IgD-negative memory B cell (primary cell): ENCODE results near the gene MAGI1. TPM values are rescaled to one million over a fixed set of nuclear protein-coding genes. Genes with fewer than 3 reads are reported as not detected.

Source experiments
- H3K27ac Mint-ChIP-seq, 3 donors: one replicate each; pipeline ENCODE4 v1.8.0; 2020 to 2022; ENCODE audit warnings: mild to moderate bottlenecking in 3 of 3, mixed read lengths in 3 of 3, moderate library complexity in 1 of 3
- H3K27me3 Mint-ChIP-seq: one replicate; pipeline ENCODE4 v1.8.0; 2021; ENCODE audit warnings: mixed read lengths
- H3K36me3 Mint-ChIP-seq: one replicate; pipeline ENCODE4 v1.8.0; 2020; ENCODE audit warnings: mild to moderate bottlenecking, mixed read lengths
- H3K4me1 Mint-ChIP-seq, 3 donors: one replicate each; pipeline ENCODE4 v1.8.0; 2020 to 2022; ENCODE audit warnings: mixed read lengths in 3 of 3, mild to moderate bottlenecking in 1 of 3
- H3K4me3 Mint-ChIP-seq, 4 donors: one replicate each; pipeline ENCODE4 v1.8.0; 2020 to 2022; ENCODE audit warnings: mild to moderate bottlenecking in 4 of 4, mixed read lengths in 4 of 4, moderate library complexity in 3 of 4
- H3K9me3 Mint-ChIP-seq, 3 donors: one replicate each; pipeline ENCODE4 v1.8.0; 2020 to 2021; ENCODE audit warnings: mixed read lengths in 3 of 3, mild to moderate bottlenecking in 1 of 3
- polyA plus RNA-seq: library from polyadenylated mRNA; unstranded; fragments of 300-500 nt; fragmentation: Illumina TruSeq; gene quantifications from one replicate; pipeline ENCODE4 v1.2.3, GENCODE V29; 2021

The MAGI1 gene
- polyA plus RNA-seq, 1 donor from 2014 or later, result 1.3 TPM

GRCh38 chr3:65787827-65788226, 250.9 kb downstream of the MAGI1 start:
- Mint-ChIP-seq H3K4me3 (no peak overlapping the region), H3K36me3 (no peaks in the 10 kb centered on the region), H3K4me1 (no peaks in the 10 kb centered on the region), H3K9me3 (peaks cover 0 to 6% (median 0%) of the 10 kb centered on the region in 3 donors), H3K27me3 (no peaks in the 10 kb centered on the region), H3K27ac (no peak overlapping the region)

- H3K27ac Mint-ChIP-seq, result no peak overlapping the region
- no peaks in the 10 kb centered on the region for H3K36me3 Mint-ChIP-seq
- no peaks in the 10 kb centered on the region for H3K4me1 Mint-ChIP-seq
- no peak overlapping the region for H3K4me3 Mint-ChIP-seq
- peaks cover 0 to 6% (median 0%) of the 10 kb centered on the region in 3 donors for H3K9me3 Mint-ChIP-seq
- H3K27me3 Mint-ChIP-seq, result no peaks in the 10 kb centered on the region
Observed at GRCh38 chr3:65787340-65787739, 251.4 kb downstream of the MAGI1 start.

GRCh38 chr3:65786890-65787289, 251.8 kb downstream of the MAGI1 start:
- no peaks in the 10 kb centered on the region for H3K36me3 Mint-ChIP-seq
- H3K9me3 Mint-ChIP-seq, result peaks cover 0 to 6% (median 0%) of the 10 kb centered on the region in 3 donors
- no peak overlapping the region for H3K27ac Mint-ChIP-seq
- no peaks in the 10 kb centered on the region for H3K4me1 Mint-ChIP-seq
- no peak overlapping the region for H3K4me3 Mint-ChIP-seq
- H3K27me3 Mint-ChIP-seq, result no peaks in the 10 kb centered on the region

DNA sequence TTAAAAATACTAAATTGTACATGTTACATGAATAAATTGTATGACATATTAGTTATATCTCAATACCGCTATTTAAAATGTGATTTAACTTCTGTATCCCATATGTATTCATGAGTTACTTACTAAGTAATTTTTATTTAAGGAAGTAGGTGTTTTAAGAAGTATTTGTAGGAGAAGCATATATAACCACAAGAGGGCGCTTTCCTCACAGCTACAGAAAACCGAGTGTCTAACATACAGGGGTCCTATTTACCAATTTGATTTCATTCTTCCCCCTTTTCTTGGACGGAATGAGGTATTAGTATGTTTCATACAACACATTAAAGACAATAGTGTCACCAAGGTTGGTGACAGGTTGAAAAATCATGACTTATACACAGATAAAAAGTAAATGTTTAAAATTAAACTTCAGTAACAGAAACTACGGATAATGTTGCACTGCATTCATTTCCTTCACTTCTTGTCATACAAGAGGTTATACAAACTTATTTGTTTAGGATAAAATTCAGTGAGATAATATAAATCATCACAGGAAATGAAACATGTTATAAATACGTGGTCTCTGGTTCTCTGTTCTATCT, 253.6 kb downstream of the MAGI1 start:
- peaks cover 0 to 6% (median 0%) of the 10 kb centered on the region in 3 donors for H3K9me3 Mint-ChIP-seq
- H3K4me3 Mint-ChIP-seq, result no peak overlapping the region
- H3K4me1 Mint-ChIP-seq, result no peaks in the 10 kb centered on the region

DNA sequence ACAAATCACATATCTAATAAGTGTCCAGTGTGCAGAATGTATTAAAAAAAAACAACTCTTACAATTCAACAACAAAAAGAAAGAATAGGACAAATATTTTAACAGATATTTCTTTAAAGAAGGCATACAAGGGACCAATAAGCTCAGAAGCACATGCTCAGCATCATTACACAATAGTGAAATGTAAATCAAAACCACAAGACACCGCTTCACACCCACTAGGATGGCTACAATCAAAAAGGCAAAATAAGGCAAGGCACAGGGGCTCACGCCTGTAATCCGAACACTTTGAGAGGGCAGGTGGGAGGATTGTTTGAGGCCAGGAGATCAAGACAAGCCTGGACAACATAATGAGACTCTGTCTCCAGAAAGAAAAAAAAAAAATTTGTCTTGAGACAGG, 255.6 kb downstream of the MAGI1 start:
- Mint-ChIP-seq H3K9me3 (peaks cover 0 to 6% (median 0%) of the 10 kb centered on the region in 3 donors), H3K27ac (no peak overlapping the region), H3K4me1 (no peaks in the 10 kb centered on the region), H3K27me3 (no peaks in the 10 kb centered on the region), H3K4me3 (no peak overlapping the region), H3K36me3 (no peaks in the 10 kb centered on the region)

More for the DNA sequence above, 253.6 kb downstream of the MAGI1 start:
- Mint-ChIP-seq H3K27me3 (no peaks in the 10 kb centered on the region), H3K36me3 (no peaks in the 10 kb centered on the region), H3K27ac (no peak overlapping the region)

GRCh38 chr3:65781594-65781993, 257.1 kb downstream of the MAGI1 start:
- Mint-ChIP-seq H3K27ac (no peak overlapping the region), H3K36me3 (no peaks in the 10 kb centered on the region), H3K9me3 (peaks cover 0 to 6% (median 0%) of the 10 kb centered on the region in 3 donors), H3K4me1 (no peaks in the 10 kb centered on the region), H3K27me3 (no peaks in the 10 kb centered on the region), H3K4me3 (no peak overlapping the region)

GRCh38 chr3:65779390-65779789, 259.3 kb downstream of the MAGI1 start:
- H3K27ac Mint-ChIP-seq, result no peak overlapping the region
- no peaks in the 10 kb centered on the region for H3K36me3 Mint-ChIP-seq

DNA sequence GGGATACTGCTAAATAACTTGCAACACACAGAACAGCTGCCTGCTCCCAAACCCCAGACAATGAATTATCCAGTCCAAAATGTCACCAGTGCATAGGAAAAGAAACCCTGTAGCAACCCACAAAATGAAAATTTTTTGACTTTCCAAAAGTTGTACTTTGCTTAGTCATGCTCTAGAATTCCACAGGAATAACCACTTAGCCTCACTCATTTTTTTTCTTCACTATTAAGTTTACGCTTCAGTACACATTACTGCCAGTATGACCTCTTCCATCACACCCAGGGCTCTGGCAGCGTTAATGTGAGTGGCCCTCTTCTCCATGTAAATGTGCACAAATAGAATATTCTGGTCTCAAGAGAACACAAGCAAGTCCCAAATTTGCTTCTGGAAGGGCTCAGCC, 259.8 kb downstream of the MAGI1 start:
- Mint-ChIP-seq H3K4me3 (no peak overlapping the region), H3K36me3 (no peaks in the 10 kb centered on the region), H3K27me3 (no peaks in the 10 kb centered on the region), H3K27ac (no peak overlapping the region), H3K9me3 (peaks cover 0 to 4% (median 0%) of the 10 kb centered on the region in 3 donors), H3K4me1 (no peaks in the 10 kb centered on the region)

More at GRCh38 chr3:65779390-65779789, 259.3 kb downstream of the MAGI1 start:
- Mint-ChIP-seq H3K4me1 (no peaks in the 10 kb centered on the region), H3K9me3 (peaks cover 0 to 4% (median 0%) of the 10 kb centered on the region in 3 donors), H3K4me3 (no peak overlapping the region), H3K27me3 (no peaks in the 10 kb centered on the region)

GRCh38 chr3:65777050-65777449, 261.7 kb downstream of the MAGI1 start:
- Mint-ChIP-seq H3K36me3 (no peaks in the 10 kb centered on the region), H3K27ac (no peak overlapping the region), H3K4me3 (no peak overlapping the region), H3K4me1 (no peaks in the 10 kb centered on the region), H3K9me3 (no peaks in the 10 kb centered on the region), H3K27me3 (no peaks in the 10 kb centered on the region)

DNA sequence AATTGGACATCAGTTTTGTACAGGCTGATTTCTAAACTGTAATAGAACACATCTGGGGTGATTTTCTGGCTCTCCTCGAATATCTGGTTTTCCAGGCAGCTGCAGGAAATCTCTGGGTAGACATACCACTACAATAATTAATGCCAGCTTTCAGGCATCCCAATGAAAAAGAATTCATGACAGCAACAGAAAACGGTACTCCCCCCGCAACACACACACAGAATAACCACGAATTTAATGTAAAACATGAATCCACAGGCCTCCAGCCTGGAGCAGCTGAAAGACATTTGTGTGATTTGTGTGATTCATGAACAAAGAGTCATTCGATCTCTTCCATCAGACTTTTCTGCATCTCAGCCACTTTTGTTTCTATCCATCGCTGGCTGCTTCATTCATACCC, 262.2 kb downstream of the MAGI1 start:
- Mint-ChIP-seq H3K4me3 (no peak overlapping the region), H3K4me1 (no peaks in the 10 kb centered on the region), H3K9me3 (no peaks in the 10 kb centered on the region)

GRCh38 chr3:65776081-65776480, 262.6 kb downstream of the MAGI1 start:
- Mint-ChIP-seq H3K4me3 (no peak overlapping the region), H3K4me1 (no peaks in the 10 kb centered on the region), H3K27ac (no peak overlapping the region), H3K27me3 (no peaks in the 10 kb centered on the region), H3K9me3 (no peaks in the 10 kb centered on the region), H3K36me3 (no peaks in the 10 kb centered on the region)

More for the DNA sequence above, 262.2 kb downstream of the MAGI1 start:
- H3K27ac Mint-ChIP-seq, result no peak overlapping the region
- no peaks in the 10 kb centered on the region for H3K27me3 Mint-ChIP-seq
- no peaks in the 10 kb centered on the region for H3K36me3 Mint-ChIP-seq

DNA sequence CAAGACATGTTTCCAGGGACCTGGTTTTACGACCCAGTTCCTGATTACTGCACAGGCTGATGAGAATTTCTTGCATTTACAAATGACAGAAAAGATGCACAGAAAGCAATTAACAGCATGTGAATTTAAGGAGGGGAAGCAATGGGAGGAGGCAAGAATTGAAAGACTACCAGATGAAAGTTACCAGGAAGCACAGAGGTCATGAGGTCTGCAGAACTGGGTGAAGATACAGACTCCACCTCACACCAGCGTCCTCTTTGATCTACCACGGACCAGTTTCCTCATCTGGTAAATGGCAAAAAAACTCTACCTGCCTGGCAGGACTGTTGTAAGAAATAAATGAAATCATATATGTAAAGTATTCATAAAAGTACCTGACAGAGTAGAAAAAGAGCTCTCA, 266.0 kb downstream of the MAGI1 start:
- Mint-ChIP-seq H3K27me3 (no peaks in the 10 kb centered on the region), H3K27ac (no peak overlapping the region), H3K36me3 (no peaks in the 10 kb centered on the region), H3K4me3 (no peak overlapping the region), H3K9me3 (no peaks in the 10 kb centered on the region), H3K4me1 (no peaks in the 10 kb centered on the region)

GRCh38 chr3:65767551-65767950, 271.2 kb downstream of the MAGI1 start:
- peaks cover 2% of the 10 kb centered on the region for H3K36me3 Mint-ChIP-seq
- peaks cover 0 to 5% (median 3%) of the 10 kb centered on the region in 3 donors for H3K9me3 Mint-ChIP-seq
- no peak overlapping the region for H3K27ac Mint-ChIP-seq
- no peaks in the 10 kb centered on the region for H3K27me3 Mint-ChIP-seq
- H3K4me3 Mint-ChIP-seq, result no peak overlapping the region
- no peaks in the 10 kb centered on the region for H3K4me1 Mint-ChIP-seq

GRCh38 chr3:65762235-65762580, 276.5 kb downstream of the MAGI1 start:
- Mint-ChIP-seq H3K4me1 (peaks cover 0 to 2% (median 0%) of the 10 kb centered on the region in 3 donors), H3K36me3 (peaks cover 2% of the 10 kb centered on the region), H3K27ac (no peak overlapping the region), H3K9me3 (peaks cover 0 to 5% (median 3%) of the 10 kb centered on the region in 3 donors), H3K27me3 (peaks cover 4% of the 10 kb centered on the region), H3K4me3 (no peak overlapping the region)

DNA sequence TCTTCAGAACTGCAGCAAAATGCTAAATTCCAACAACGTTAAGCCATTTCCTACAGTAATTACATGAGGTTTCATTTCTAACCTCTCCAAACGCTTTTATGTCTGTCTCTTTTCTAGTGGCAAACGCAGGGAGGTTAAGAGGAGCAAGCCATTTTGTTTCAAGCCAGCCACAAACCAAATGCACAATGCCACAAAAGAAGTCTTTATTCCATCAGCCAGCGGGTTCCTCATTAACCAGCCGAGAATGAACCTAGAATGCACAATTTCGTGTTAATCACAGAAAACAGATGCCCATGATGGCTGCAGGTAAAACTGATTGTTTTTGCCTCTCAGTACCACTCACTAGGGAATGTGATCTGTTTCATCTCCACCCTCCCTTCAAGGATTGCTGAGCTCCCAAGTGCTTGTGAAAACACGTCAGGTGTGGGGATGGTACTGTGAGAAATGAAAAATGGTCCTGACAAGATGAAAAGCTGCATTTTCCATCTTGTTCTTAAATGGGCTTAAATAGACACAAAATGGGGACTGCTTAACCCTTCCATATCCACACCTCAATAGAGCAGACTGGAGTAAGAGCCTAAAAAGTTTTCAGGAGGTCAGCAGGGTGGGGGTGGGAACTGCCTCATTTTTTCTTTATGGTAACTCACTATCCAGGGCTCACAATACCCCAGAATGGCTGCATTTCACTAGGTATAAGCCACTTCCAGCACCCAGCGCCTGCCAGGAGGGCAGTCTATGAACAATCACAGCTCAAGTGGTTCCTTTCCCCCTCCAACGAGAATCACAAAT, 277.1 kb downstream of the MAGI1 start:
- H3K4me3 Mint-ChIP-seq, result no peak overlapping the region

More for the DNA sequence above, 277.1 kb downstream of the MAGI1 start:
- no peak overlapping the region for H3K27ac Mint-ChIP-seq
- peaks cover 0 to 5% (median 3%) of the 10 kb centered on the region in 3 donors for H3K9me3 Mint-ChIP-seq
- H3K4me1 Mint-ChIP-seq, result peaks cover 0 to 2% (median 0%) of the 10 kb centered on the region in 3 donors
- H3K36me3 Mint-ChIP-seq, result peaks cover 2% of the 10 kb centered on the region
- peaks cover 4% of the 10 kb centered on the region for H3K27me3 Mint-ChIP-seq
